GM18867 (cell line): Measurements from ENCODE around the gene SBF2.

Experiments
- ATAC-seq: cut with Tn5 transposase; IDR thresholded peaks from one replicate; pipeline ENCODE4 v1.9.1; 2021; ENCODE audit warnings: mild to moderate bottlenecking, moderate library complexity; ENCODE audit not compliant: unreplicated experiment

Gene SBF2

GRCh38 chr11:10317776-10318526, 23.9 kb upstream of the SBF2 start:
- peak; percentile 66 for ATAC-seq

GRCh38 chr11:10317151-10317755, 23.2 kb upstream of the SBF2 start:
- ATAC-seq: no peak

DNA sequence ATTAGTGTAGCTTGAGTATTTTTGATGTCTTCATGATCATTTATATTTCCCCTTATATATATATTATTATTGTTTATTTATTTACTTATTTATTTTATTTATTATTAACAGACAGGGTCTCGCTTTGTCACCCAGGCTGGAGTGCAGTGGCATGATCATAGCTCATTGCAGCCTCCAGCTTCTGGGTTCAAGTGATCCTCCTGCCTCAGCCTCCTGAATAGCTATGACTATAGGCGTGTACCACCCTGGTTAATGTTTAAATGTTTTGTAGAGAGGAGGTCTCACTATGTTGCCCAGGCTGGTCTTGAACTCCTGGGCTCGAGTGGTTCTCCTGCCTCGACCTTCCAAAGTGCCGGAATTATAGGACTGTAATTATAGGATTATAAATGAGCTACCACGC, 21.1 kb upstream of the SBF2 start:
- no peak for ATAC-seq

DNA sequence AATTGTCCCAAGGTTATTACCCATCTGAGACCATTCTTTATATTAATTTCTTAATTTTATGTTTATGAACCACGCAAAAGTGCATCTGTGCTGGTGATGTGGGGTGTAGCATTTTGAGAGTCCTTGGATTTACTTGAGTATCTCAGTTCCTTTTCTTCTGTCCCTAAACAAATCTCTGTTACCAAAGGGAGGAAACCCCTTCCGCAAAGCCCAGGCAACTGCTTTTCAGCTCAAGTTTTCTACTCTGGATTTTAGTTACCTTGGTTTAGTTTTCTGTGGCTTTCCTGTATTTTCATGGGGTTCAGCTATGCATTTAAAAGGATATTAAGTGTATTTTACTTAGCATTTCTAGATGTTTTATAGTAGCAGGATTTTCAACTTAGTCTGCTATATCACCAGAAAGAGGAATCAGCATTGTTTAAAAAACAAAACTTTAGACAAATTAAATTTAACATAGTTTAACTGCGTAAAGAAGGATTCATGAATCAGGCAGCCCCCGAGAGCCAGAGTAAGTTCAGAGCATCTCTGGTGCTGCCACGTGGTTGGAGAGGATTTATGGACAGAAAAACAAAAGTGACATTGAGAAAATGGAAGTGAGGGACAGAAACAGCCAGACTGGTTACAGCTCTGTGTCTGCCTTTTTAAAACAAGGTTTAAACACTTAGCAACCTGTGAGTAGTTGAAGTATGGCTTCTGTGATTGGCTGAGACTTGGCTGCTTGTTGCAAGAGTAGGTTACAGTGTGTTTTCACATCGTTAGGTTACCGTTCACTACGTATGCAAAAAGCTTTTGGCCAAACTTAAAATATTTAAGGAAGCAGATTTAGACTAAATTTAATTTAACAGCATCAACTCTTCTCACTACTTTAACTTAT, 20.4 kb upstream of the SBF2 start:
- ATAC-seq: peak; percentile 84

DNA sequence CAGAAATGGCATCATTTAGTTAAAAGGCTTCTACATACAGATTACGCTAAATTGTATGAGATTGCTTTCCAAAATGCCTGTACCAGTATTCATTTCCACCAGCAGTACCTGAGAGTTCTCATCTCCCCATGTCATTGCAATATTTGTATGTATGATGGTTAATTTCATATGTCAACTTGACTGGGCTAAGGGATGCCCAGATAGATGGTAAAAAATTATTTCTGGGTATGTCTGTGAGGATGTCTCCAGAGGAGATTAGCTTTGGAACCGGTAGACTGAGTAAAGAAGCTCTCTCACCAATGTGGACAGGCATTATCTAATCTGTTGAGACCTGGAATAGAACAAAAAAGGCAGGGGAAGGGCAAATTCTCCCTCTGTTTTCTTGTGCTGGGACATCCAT, 17.8 kb upstream of the SBF2 start:
- no peak for ATAC-seq

DNA sequence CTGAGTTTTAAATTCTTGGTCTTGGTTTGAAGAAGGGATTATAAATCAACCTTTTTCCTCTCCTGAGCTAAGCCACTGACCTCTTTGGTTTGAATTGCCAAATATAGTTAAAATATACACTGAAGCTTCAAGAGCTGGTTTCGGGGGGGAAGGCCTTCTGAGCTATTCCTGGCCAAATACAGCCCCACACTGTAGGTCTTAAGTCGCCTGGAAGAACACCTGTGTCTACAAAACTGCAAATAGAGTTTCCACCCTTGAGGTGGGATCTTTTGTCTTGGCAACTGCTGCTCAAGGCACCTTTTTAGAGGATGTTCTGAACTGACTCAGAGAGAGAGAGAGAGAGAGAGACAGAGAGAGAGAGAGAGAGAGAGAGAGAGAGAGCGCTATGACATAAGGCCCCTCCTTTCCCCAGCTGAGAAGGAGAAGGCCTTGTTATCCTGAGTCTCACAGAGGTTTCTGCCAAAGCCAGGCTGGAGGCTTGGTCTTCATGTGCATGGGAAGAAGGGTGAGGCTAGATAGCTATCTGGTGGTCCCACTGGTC, 16.4 kb upstream of the SBF2 start:
- ATAC-seq: no peak

DNA sequence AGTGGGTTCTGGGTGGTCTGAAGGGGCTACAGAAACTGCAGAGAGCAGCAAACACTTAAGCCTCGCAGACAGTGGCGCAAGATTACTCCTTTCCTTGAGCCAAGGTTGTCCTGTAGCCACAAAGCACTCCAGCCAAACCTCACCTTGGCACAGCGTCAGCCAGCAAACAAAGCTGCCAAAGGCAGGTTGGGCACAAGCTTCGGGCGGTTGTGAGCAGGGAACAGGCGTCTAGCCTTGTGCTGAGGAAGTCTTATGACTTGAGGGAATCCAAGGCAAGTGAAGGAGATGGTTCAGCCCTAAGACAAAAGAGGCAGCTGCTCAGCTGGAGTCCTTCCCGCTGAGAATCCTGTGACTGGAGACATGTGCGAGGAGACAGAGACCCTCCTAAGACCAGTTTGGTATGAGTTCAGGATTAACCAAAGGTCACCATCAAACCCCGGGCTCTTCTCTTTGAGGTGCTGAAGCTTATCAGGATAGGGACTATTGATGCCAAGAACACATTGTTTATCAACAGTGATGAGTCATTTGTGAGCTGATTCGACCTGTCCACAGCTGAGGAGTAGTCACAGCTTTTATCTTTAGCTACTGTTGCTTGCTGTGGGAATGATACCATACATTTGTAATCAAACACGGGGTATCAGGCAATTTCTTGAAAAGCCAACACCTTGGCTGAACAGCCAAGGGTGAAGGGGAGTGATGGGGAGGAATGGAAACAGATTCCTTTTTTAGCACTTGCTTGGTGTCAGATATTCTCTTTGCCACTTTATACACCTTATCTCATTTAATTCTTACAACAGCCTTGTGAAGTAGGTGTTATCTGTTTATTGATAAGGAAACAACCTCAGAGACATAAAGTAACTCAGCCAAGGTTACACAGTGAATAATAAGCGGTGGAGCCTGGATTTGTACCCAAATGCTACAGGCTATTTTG, 15.4 kb upstream of the SBF2 start:
- ATAC-seq: no peak

DNA sequence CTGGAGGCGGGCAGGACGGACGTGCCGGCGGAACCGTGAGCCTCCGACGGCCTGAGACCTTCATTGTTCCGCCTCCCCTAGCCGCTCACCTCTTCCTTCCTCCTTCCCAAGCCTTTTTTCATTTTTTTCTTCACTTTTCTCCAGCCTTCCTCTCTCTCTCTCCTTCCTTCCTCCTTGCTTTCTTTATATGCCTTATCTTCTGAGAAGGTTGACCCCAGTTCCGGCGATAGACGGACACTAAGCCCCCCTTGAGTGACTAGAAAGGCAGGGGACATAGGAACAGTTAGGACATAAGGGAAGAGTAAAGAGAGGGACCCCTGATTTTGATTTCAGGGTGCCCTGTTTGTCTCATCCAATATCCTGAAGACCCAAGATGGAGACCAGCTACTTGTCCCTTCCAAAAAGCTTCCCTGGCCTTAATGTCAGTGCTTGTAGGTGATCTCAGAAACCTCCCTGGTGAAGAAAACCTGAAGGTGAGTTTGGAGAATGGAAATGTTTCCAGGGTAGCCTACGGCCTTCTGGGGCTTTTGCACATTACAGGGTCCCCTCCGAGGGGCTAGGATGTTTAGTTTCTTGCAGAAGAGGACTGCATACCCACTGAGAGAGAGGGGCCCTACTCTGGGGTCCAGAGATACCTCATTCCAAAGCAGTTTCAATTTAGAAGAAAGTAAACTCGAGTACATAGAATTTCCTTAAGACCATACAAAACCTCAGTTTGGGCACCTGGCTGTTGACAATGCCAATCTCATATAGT, 14.4 kb upstream of the SBF2 start:
- ATAC-seq: no peak

- ATAC-seq: peak; percentile 66
Observed at GRCh38 chr11:10307400-10308200, 13.6 kb upstream of the SBF2 start.

DNA sequence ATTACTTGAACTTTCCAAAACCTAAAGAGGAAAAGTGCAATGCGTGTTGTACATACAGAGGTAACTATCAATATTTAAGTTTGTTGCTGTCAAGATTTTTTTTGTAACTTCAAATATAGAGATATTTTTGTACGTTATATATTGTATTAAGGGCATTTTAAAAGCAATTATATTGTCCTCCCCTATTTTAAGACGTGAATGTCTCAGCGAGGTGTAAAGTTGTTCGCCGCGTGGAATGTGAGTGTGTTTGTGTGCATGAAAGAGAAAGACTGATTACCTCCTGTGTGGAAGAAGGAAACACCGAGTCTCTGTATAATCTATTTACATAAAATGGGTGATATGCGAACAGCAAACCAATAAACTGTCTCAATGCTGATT, 13.0 kb upstream of the SBF2 start:
- no peak for ATAC-seq

- ATAC-seq: no peak
Observed at GRCh38 chr11:10305964-10306918, 12.2 kb upstream of the SBF2 start.

DNA sequence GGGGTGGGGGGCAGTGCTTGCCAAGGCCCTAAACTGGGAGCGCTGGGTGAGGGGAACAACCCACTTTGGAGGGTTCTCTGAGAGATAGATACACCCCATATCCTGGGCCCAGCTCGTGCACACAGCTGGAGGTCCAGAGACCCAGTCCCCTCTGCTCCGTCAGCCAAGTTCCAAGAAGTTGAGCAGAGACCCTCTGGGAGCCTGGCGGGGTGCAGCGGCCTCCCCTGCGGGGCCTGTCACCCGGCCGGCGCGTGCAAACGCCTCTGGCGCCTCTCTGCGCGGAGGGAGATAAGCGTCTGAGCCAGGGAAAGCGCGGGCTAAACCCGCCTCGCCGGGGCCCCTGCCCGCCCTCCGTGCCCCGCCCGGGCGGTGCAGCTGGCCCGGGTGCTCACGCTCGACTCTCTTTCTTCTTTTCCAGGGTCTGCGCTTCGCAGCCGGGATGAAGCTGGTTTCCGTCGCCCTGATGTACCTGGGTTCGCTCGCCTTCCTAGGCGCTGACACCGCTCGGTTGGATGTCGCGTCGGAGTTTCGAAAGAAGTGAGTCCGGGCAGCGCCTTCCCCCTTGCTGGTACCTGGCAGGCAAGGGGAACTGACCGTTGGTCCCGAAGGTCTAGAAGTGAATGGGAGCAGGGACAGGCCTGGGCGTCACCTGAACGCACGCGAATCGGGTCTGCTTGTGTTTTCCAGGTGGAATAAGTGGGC, 11.4 kb upstream of the SBF2 start:
- no peak for ATAC-seq

- ATAC-seq: no peak
Observed at GRCh38 chr11:10304495-10305261, 10.7 kb upstream of the SBF2 start, which contains the start of gene ADM. Gene ADM, plus strand, starts transcription at chr11:10305073. Its CDS starts 628 bp downstream, at chr11:10305701.

GRCh38 chr11:10303558-10304363, 9.7 kb upstream of the SBF2 start:
- ATAC-seq: no peak

- no peak for ATAC-seq
Observed at GRCh38 chr11:10302744-10303557, 8.9 kb upstream of the SBF2 start.
